Panc1 (cell line): ENCODE results near the gene DNAJB5. TPM values are rescaled to one million over a fixed set of nuclear protein-coding genes. Genes with fewer than 3 reads are reported as not detected.

Source experiments
- ATAC-seq: fragments of 200-7000 bp; cut with Tn5 transposase; 2 replicates; pipeline ENCODE4 v1.9.1; 2020; ENCODE audit warnings: mild to moderate bottlenecking, moderate library complexity
- BruUV-seq: library from RNA; stranded (reverse); fragments of 400-500 nt; replicated peaks from 2 replicates; lab custom pipeline; 2021; lab: Mats Ljungman, UMichigan
- CTCF ChIA-PET: fragments of 300-600 bp; sonication (Branson Sonifier 250); formaldehyde crosslinking; loops from one replicate; lab custom pipeline; 2022; ENCODE audit warnings: antibody characterized with exemption; lab: Charles Lee
- POLR2A ChIA-PET: fragments of 300-600 bp; sonication (Branson Sonifier 250); formaldehyde crosslinking; loops from one replicate; lab custom pipeline; 2022; ENCODE audit warnings: antibody characterized with exemption; lab: Charles Lee
- DNase-seq: peaks from one replicate; pipeline ENCODE4 v3.0.0-alpha.2; 2010; ENCODE audit warnings: low read depth, low spot score
- H3K27ac ChIP-seq: 2 replicates; pipeline ENCODE4 v1.5.1; 2011; ENCODE audit warnings: mild to moderate bottlenecking, low read length, inconsistent platforms
- H3K27me3 ChIP-seq: fragments of 200-500 bp; sonication (Bioruptor generic); 2 replicates; pipeline ENCODE4 v1.6.0; 2014; ENCODE audit warnings: low read length, inconsistent platforms; ENCODE audit not compliant: control insufficient read depth, insufficient read depth
- H3K36me3 ChIP-seq: fragments of 200-500 bp; sonication (Bioruptor generic); 2 replicates; pipeline ENCODE4 v1.5.1; 2014; ENCODE audit warnings: inconsistent platforms, mild to moderate bottlenecking, low read length, moderate library complexity; ENCODE audit not compliant: control insufficient read depth, insufficient read depth
- H3K4me1 ChIP-seq: 2 replicates; pipeline ENCODE4 v1.5.1; 2011; ENCODE audit warnings: inconsistent platforms, mild to moderate bottlenecking, low read length, moderate library complexity; ENCODE audit not compliant: control insufficient read depth, insufficient read depth
- H3K4me3 ChIP-seq, 2 experiments: 2 replicates each; pipeline ENCODE4 v1.5.1; 2011 to 2012; ENCODE audit warnings: low read depth in 2 of 2, low read length in 2 of 2, mild to moderate bottlenecking in 2 of 2, inconsistent platforms in 1 of 2, moderate library complexity in 1 of 2
- H3K9me3 ChIP-seq: fragments of 200-500 bp; sonication (Bioruptor generic); 2 replicates; pipeline ENCODE4 v1.5.1; 2014; ENCODE audit warnings: low read depth, mild to moderate bottlenecking, inconsistent platforms, low read length, moderate library complexity; ENCODE audit not compliant: control insufficient read depth, insufficient read depth
- POLR2AphosphoS5 ChIP-seq: IDR thresholded peaks from 2 replicates; pipeline ENCODE4 v1.6.1; 2012; ENCODE audit warnings: mild to moderate bottlenecking, low read depth, low read length, moderate library complexity
- REST ChIP-seq, 2 experiments: IDR thresholded peaks; 2 replicates each; pipeline ENCODE4 v1.6.1; 2011 to 2012; ENCODE audit warnings: low read depth in 2 of 2, control low read depth in 1 of 2, low read length in 1 of 2, mild to moderate bottlenecking in 1 of 2, moderate library complexity in 1 of 2; ENCODE audit not compliant: insufficient read depth in 1 of 2
- SIN3A ChIP-seq: IDR thresholded peaks from 2 replicates; pipeline ENCODE4 v1.6.1; 2012; ENCODE audit warnings: low read depth, mild to moderate bottlenecking, low read length, moderate library complexity, borderline replicate concordance; ENCODE audit not compliant: insufficient read depth
- TCF7L2 ChIP-seq: IDR thresholded peaks from 2 replicates; pipeline ENCODE4 v1.6.1; 2011; ENCODE audit warnings: mild to moderate bottlenecking, low read depth, low read length, inconsistent platforms
- in situ Hi-C: cut with HindIII; loops from 2 replicates; pipeline ENCODE4 v1.10.0; 2016; ENCODE audit warnings: low sequenced_read_pairs, low pct_unique_long_range_greater_than_20kb
- intact Hi-C: fragments of 100-400 bp; cut with micrococcal nuclease; formaldehyde crosslinking; loops from one replicate; pipeline ENCODE4 v1.10.0; 2022; ENCODE audit not compliant: unreplicated experiment
- total RNA-seq: library from RNA; stranded (reverse); gene quantifications from one replicate; pipeline ENCODE4 v1.2.1, GENCODE V29; 2021; ENCODE audit not compliant: unreplicated experiment
- TF ChIP-seq, protein P1 (sequence below): fragments of 450-650 bp; IDR thresholded peaks from 2 replicates; pipeline ENCODE4 v1.5.1; 2017; ENCODE audit warnings: mild to moderate bottlenecking

DNAJB5 gene
- total RNA-seq, 1 experiment from 2014 or later: 9.7 TPM

- Histone ChIP-seq H3K27me3 (peaks cover 75% of the 10 kb centered on the region), H3K4me3 (no peak overlapping the region), H3K4me1 (peaks cover 8% of the 10 kb centered on the region; the same call in 1 of the 2 replicates), H3K27ac (no peak overlapping the region), H3K9me3 (no peaks in the 10 kb centered on the region), H3K36me3 (no peaks in the 10 kb centered on the region)
- ATAC-seq (no peak), DNase-seq (no peak)
- POLR2A ChIA-PET: interaction anchor here (0.6 kb wide), 1 partner anchor 16 kb away, joined by 4 read pairs; no protein-coding TSS in a partner anchor
- TF ChIP-seq TCF7L2 (no peak), REST (IDR thresholded peaks at IDR 0.05; ENCODE audit: insufficient read depth in 1 of 2, low read depth in 2 of 2, low read length in 1 of 2) (no peak), SIN3A (no peak), POLR2AphosphoS5 (no peak)
- TF ChIP-seq, protein P1, sequence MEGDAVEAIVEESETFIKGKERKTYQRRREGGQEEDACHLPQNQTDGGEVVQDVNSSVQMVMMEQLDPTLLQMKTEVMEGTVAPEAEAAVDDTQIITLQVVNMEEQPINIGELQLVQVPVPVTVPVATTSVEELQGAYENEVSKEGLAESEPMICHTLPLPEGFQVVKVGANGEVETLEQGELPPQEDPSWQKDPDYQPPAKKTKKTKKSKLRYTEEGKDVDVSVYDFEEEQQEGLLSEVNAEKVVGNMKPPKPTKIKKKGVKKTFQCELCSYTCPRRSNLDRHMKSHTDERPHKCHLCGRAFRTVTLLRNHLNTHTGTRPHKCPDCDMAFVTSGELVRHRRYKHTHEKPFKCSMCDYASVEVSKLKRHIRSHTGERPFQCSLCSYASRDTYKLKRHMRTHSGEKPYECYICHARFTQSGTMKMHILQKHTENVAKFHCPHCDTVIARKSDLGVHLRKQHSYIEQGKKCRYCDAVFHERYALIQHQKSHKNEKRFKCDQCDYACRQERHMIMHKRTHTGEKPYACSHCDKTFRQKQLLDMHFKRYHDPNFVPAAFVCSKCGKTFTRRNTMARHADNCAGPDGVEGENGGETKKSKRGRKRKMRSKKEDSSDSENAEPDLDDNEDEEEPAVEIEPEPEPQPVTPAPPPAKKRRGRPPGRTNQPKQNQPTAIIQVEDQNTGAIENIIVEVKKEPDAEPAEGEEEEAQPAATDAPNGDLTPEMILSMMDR: no peak
- intact Hi-C loops (no loop called here), in situ Hi-C loops (no loop called here)
- no TSS peak for BruUV-seq
- CTCF ChIA-PET: interaction anchor here (1.4 kb wide), 1 partner anchor 35 kb away, joined by 3 read pairs; no protein-coding TSS in a partner anchor
These were observed 25.1 kb upstream of the DNAJB5 start for GRCh38 chr9:34964458-34964857.

DNA sequence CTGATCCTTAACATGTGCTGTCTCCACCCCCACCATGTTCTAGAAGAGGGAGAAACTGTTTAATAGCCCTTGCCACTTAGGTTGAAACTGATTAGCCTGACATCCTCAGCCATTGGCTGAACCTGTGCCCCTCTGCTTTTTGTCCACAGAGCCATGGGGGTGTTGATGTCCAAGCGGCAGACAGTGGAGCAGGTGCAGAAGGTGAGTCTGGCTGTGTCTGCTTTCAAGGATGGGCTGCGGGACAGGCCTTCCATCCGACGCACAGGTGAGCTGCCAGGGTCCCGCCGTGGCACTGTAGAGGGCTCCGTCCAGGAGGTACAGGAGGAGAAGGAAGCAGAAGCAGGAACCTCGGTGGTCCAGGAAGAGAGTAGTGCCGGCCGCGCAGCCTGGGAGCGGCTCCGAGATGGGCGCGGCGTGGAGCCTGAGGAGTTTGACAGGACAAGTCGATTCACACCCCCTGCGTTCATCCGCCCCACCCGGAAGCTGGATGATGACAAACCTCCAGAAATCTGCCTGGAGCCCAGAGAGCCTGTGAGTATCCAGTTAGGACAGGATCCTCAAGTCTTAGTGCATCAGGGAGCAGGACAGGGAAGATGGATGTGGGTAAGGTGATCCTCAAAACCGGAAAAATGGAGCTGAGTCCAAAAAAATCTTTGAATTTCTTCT is 18.3 kb upstream of the DNAJB5 start:
- ChIA-PET CTCF (interaction anchor here (0.5 kb wide), 1 partner anchor 109 kb away, joined by 3 read pairs; the partner anchor contains the start of gene FANCG), POLR2A (no interaction called here)
- BruUV-seq: no TSS peak
- H3K9me3 ChIP-seq: no peaks in the 10 kb centered on the region
- H3K4me1 ChIP-seq: no peaks in the 10 kb centered on the region
- intact Hi-C loops (no loop called here), in situ Hi-C loops (no loop called here)
- no peak overlapping the region for H3K4me3 ChIP-seq
- ATAC-seq: no peak
- no peak overlapping the region for H3K27ac ChIP-seq
- H3K36me3 ChIP-seq: no peaks in the 10 kb centered on the region
- TF ChIP-seq SIN3A (no peak), TCF7L2 (no peak), POLR2AphosphoS5 (no peak), REST (IDR thresholded peaks at IDR 0.05; ENCODE audit: insufficient read depth in 1 of 2, low read depth in 2 of 2, low read length in 1 of 2) (no peak)
- TF ChIP-seq, protein P1: no peak
- DNase-seq: no peak
- peaks cover 36% of the 10 kb centered on the region for H3K27me3 ChIP-seq
